RPMI8226 (cell line): ENCODE data around the gene KCNIP3.
"Not testable (repeated sequence)": the region's sequence is repeated elsewhere in the genome, so short reads cannot be mapped to it uniquely, and the experiment has no call there.

ENCODE experiments used
- DNase-seq: peaks from one replicate; pipeline ENCODE4 v3.0.0-alpha.2; 2015

The KCNIP3 gene

GRCh38 chr2:95433373-95433772, 136.2 kb downstream of the KCNIP3 start:
- not testable (repeated sequence) for DNase-seq

- not testable (repeated sequence) for DNase-seq
Measured at GRCh38 chr2:95433973-95434372, 136.8 kb downstream of the KCNIP3 start.

GRCh38 chr2:95434507-95435076, 137.4 kb downstream of the KCNIP3 start:
- DNase-seq = not testable (repeated sequence)

- not testable (repeated sequence) for DNase-seq
Measured at GRCh38 chr2:95435162-95435871, 138.2 kb downstream of the KCNIP3 start.
